ENCODE measurements around the gene ACIN1. TPM values are rescaled to one million over a fixed set of nuclear protein-coding genes. Genes with fewer than 3 reads are reported as not detected.

The ACIN1 gene
- total RNA-seq, 6 donors from 2014 or later, result 91.1 to 350 (median 139) TPM

GRCh38 chr14:23056145-23056955 lies 38.6 kb downstream of the ACIN1 start:
- ATAC-seq (ENCODE audit: low FRiP score in 2 of 2) (peak; percentile 63 to 75), DNase-seq (peak; percentile 43 to 79)
- Histone ChIP-seq H3K4me1 (peaks cover 18 to 22% (median 20%) of the 10 kb centered on the region in 4 donors), H3K27ac (peak overlapping the region in 3 of 4 donors; percentile 7 to 82 (median 10)), H3K27me3 (no peaks in the 10 kb centered on the region), H3K9me3 (no peaks in the 10 kb centered on the region), H3K4me3 (peak overlapping the region in 3 of 4 donors; percentile 68 to 88 (median 84)), H3K36me3 (peaks cover 19 to 32% (median 28%) of the 10 kb centered on the region in 4 donors)
- TF ChIP-seq EP300 (IDR thresholded peaks at IDR 0.05) (no peak), CTCF (IDR thresholded peaks at IDR 0.05) (peak; percentile 58 to 71 (median 64))
- 8 to 11% methylated on average over 16 to 17 of the region's 17 CpGs for WGBS, 2 donors

GRCh38 chr14:23055621-23056144 lies 39.3 kb downstream of the ACIN1 start:
- no peak for ATAC-seq (ENCODE audit: low FRiP score in 2 of 2)
- Histone ChIP-seq H3K9me3 (no peaks in the 10 kb centered on the region), H3K36me3 (peaks cover 12 to 25% (median 21%) of the 10 kb centered on the region in 4 donors), H3K27ac (peak overlapping the region in 1 of 4 donors; percentile 18), H3K4me1 (peaks cover 18 to 22% (median 20%) of the 10 kb centered on the region in 4 donors), H3K27me3 (no peaks in the 10 kb centered on the region), H3K4me3 (no peak overlapping the region)
- DNase-seq, result peak in 1 of 2 donors; percentile 58
- TF ChIP-seq CTCF (IDR thresholded peaks at IDR 0.05) (no peak), POLR2AphosphoS5 (IDR thresholded peaks at IDR 0.05) (no peak), POLR2A (IDR thresholded peaks at IDR 0.05) (no peak), EP300 (IDR thresholded peaks at IDR 0.05) (no peak)
- 83% methylated on average over 4 of the region's 6 CpGs; no CpG with 5 or more reads in 1 of the 2 donors for WGBS, 2 donors

- H3K36me3 ChIP-seq, result peaks cover 7 to 20% (median 16%) of the 10 kb centered on the region in 4 donors
- TF ChIP-seq EP300 (IDR thresholded peaks at IDR 0.05) (no peak), POLR2AphosphoS5 (IDR thresholded peaks at IDR 0.05) (no peak), POLR2A (IDR thresholded peaks at IDR 0.05) (no peak), CTCF (IDR thresholded peaks at IDR 0.05) (no peak)
- 96 to 98% methylated on average over 12 of the region's 12 CpGs for WGBS, 2 donors
- peaks cover 18 to 22% (median 20%) of the 10 kb centered on the region in 4 donors for H3K4me1 ChIP-seq
- ATAC-seq (ENCODE audit: low FRiP score in 2 of 2) (no peak), DNase-seq (no peak)
- no peak overlapping the region for H3K27ac ChIP-seq
- H3K27me3 ChIP-seq, result no peaks in the 10 kb centered on the region
- H3K9me3 ChIP-seq, result no peaks in the 10 kb centered on the region
- no peak overlapping the region for H3K4me3 ChIP-seq
Measured at GRCh38 chr14:23055147-23055550, 39.8 kb downstream of the ACIN1 start.

- peak in 1 of 2 donors; percentile 53 for DNase-seq
- no peak overlapping the region for H3K27ac ChIP-seq
- no peak for TF ChIP-seq EP300 (IDR thresholded peaks at IDR 0.05)
- TF ChIP-seq POLR2AphosphoS5 (IDR thresholded peaks at IDR 0.05), result no peak
- peak in 2 of 6 experiments; percentile 19 to 27 for TF ChIP-seq CTCF (IDR thresholded peaks at IDR 0.05)
- ATAC-seq (ENCODE audit: low FRiP score in 2 of 2), result no peak
- H3K4me3 ChIP-seq, result no peak overlapping the region
- peaks cover 18 to 22% (median 20%) of the 10 kb centered on the region in 4 donors for H3K4me1 ChIP-seq
- peaks cover 4 to 10% (median 8%) of the 10 kb centered on the region in 4 donors for H3K36me3 ChIP-seq
- 68 to 81% methylated on average over 8 to 15 of the region's 17 CpGs for WGBS, 2 donors
- no peaks in the 10 kb centered on the region for H3K9me3 ChIP-seq
- H3K27me3 ChIP-seq, result no peaks in the 10 kb centered on the region
Measured at GRCh38 chr14:23054000-23054811, 40.7 kb downstream of the ACIN1 start.

Data from upper lobe of left lung (tissue), 6 donors.